Kidney (tissue), 14 donors: ENCODE data around the gene RGPD3. TPM values are rescaled to one million over a fixed set of nuclear protein-coding genes. Genes with fewer than 3 reads are reported as not detected.
A peak's percentile ranks its signal among the peaks of the same experiment; 100 is the strongest.
"Not testable (repeated sequence)": the region's sequence is repeated elsewhere in the genome, so short reads cannot be mapped to it uniquely, and the experiment has no call there.

Experiments
- DNase-seq, 5 donors: peaks; one replicate each; pipeline ENCODE4 v3.0.0-alpha.2; 2013 to 2020
- FAIRE-seq: peaks from 2 replicates; lab custom pipeline; 2012; peaks lifted over from hg19 to GRCh38; lab: Jason Lieb, UNC
- H3K27ac ChIP-seq, 2 donors: one replicate each; pipeline ENCODE4 v1.7.0; 2013; ENCODE audit warnings: low read depth in 2 of 2, low read length in 2 of 2, inconsistent platforms in 1 of 2
- H3K27me3 ChIP-seq: one replicate; pipeline ENCODE4 v1.7.1; 2013; ENCODE audit warnings: low read length, inconsistent platforms; ENCODE audit not compliant: control insufficient read depth, insufficient read depth
- H3K36me3 ChIP-seq, 3 donors: one replicate each; pipeline versions ENCODE4 v1.7.0 to v1.7.1; 2013; ENCODE audit warnings: low read length in 3 of 3, control low read depth in 1 of 3, inconsistent platforms in 1 of 3; ENCODE audit not compliant: insufficient read depth in 3 of 3, control insufficient read depth in 2 of 3
- H3K4me1 ChIP-seq, 3 donors: one replicate each; pipeline versions ENCODE4 v1.7.0 to v1.7.1; 2013; ENCODE audit warnings: low read length in 3 of 3, inconsistent platforms in 1 of 3, low read depth in 1 of 3; ENCODE audit not compliant: control insufficient read depth in 2 of 3, insufficient read depth in 2 of 3
- H3K4me3 ChIP-seq, 3 donors: one replicate each; pipeline versions ENCODE4 v1.7.0 to v1.8.1; 2013; ENCODE audit warnings: low read length in 3 of 3, control low read depth in 1 of 3, inconsistent platforms in 1 of 3
- H3K9ac ChIP-seq, 3 donors: one replicate each; pipeline versions ENCODE4 v1.7.0 to v1.7.1; 2013; ENCODE audit warnings: low read length in 3 of 3, control low read depth in 1 of 3, inconsistent platforms in 1 of 3
- H3K9me3 ChIP-seq, 3 donors: one replicate each; pipeline versions ENCODE4 v1.7.0 to v1.7.1; 2013; ENCODE audit warnings: low read length in 3 of 3, control low read depth in 1 of 3, inconsistent platforms in 1 of 3; ENCODE audit not compliant: control insufficient read depth in 2 of 3, insufficient read depth in 1 of 3
- CTCF ChIP-seq: IDR thresholded peaks from 3 replicates; pipeline ENCODE4 v1.5.1; 2012; ENCODE audit warnings: mild to moderate bottlenecking, moderate library complexity, borderline replicate concordance; ENCODE audit not compliant: insufficient read depth; ENCODE audit errors: extremely low read depth
- intact Hi-C: fragments of 100-400 bp; cut with DNase I; formaldehyde crosslinking; loops from one replicate; pipeline ENCODE4 v1.11.1; 2022
- polyA plus RNA-seq: library from polyadenylated mRNA; stranded (reverse); fragments of 350-450 nt; fragmentation: Illumina TruSeq; extraction: RNeasy Lipid Tissue Mini Kit (QIAGEN cat#74804); gene quantifications from one replicate; pipeline ENCODE4 v1.2.3, GENCODE V29; 2014; ENCODE audit warnings: low read depth, low replicate concordance; ENCODE audit not compliant: insufficient read depth
- total RNA-seq: library from RNA; stranded (reverse); fragmentation: NEBNext Ultra II Directional; extraction: Animal tissue kit (Norgen Biotek cat#: 25700); gene quantifications from one replicate; pipeline ENCODE4 v1.2.1, GENCODE V29; 2021
- donor health status: control.
- donor health status: control.
- donor health status: control.
- donor health status: control.
- donor health status: control.
- donor health status: DM: yes; HTN: yes; CAD: no.
- donor health status: Normal renal cell carcinoma (clear cell type).

Gene RGPD3
- total and polyA plus RNA-seq, 2 donors from 2014 or later = 0.19 to 0.41 TPM

- H3K9ac ChIP-seq, intact Hi-C loops, H3K36me3 ChIP-seq, H3K27me3 ChIP-seq, H3K4me3 ChIP-seq, H3K9me3 ChIP-seq, FAIRE-seq, H3K27ac ChIP-seq, H3K4me1 ChIP-seq, DNase-seq: not testable (repeated sequence)
Observed at GRCh38 chr2:106479563-106479962, 11.3 kb upstream of the RGPD3 start.

GRCh38 chr2:106477647-106478046, 9.4 kb upstream of the RGPD3 start:
- H3K36me3 ChIP-seq, FAIRE-seq: not testable (repeated sequence)

GRCh38 chr2:106470658-106471057, 2.4 kb upstream of the RGPD3 start:
- H3K27ac ChIP-seq, H3K27me3 ChIP-seq, H3K36me3 ChIP-seq, H3K9ac ChIP-seq, H3K4me3 ChIP-seq, intact Hi-C loops, H3K4me1 ChIP-seq, H3K9me3 ChIP-seq: not testable (repeated sequence)
- FAIRE-seq (peak; percentile 66), DNase-seq (peak in 1 of 5 donors; percentile 20)
- TF ChIP-seq CTCF = peak; percentile 15

More at GRCh38 chr2:106477647-106478046, 9.4 kb upstream of the RGPD3 start:
- H3K27ac ChIP-seq, DNase-seq, H3K9ac ChIP-seq, H3K27me3 ChIP-seq, H3K4me1 ChIP-seq, H3K4me3 ChIP-seq, intact Hi-C loops, H3K9me3 ChIP-seq: not testable (repeated sequence)

DNA sequence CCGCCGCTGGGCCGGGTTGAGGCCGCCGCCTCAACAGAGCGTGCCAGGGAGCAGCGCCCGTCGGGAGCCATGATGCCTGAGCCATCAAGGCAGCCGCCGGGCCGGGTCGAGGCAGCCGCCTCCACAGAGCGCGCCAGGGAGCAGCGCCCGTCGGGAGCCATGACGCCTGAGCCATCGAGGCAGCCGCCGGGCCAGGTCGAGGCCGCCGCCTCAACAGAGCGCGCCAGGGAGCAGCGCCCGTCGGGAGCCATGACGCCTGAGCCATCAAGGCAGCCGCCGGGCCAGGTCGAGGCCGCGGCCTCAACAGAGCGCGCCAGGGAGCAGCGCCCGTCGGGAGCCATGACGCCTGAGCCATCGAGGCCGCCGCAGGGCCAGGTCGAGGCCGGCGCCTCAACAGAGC, 697 bp downstream of the RGPD3 start:
- H3K4me3 ChIP-seq, H3K27me3 ChIP-seq, H3K9me3 ChIP-seq, H3K4me1 ChIP-seq, DNase-seq, H3K9ac ChIP-seq, H3K27ac ChIP-seq, FAIRE-seq, intact Hi-C loops, H3K36me3 ChIP-seq: not testable (repeated sequence)

DNA sequence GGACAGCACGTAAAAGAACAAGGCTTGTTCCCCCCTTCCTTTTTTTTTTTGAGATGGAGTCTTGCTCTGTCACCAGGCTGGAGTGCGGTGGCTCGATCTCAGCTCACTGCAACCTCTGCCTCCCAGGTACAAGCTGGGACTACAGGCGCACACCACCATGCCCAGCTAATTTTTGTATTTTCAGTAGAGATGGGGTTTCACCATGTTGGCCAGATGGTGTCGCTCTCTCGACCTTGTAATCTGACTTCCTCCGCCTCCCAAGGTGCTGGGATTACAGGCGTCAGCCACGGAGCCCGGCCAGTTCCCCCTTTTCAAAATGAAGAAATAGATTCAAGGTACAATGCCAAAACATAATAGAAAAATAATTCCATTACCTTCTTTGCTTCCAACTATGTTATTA, 6.3 kb downstream of the RGPD3 start:
- H3K4me1 ChIP-seq, H3K36me3 ChIP-seq, H3K4me3 ChIP-seq, H3K27ac ChIP-seq, intact Hi-C loops, H3K9ac ChIP-seq, FAIRE-seq, H3K27me3 ChIP-seq, H3K9me3 ChIP-seq: not testable (repeated sequence)
- DNase-seq = peak in 1 of 5 donors; percentile 2

- DNase-seq, H3K4me3 ChIP-seq, FAIRE-seq, H3K9ac ChIP-seq, H3K9me3 ChIP-seq, H3K36me3 ChIP-seq, H3K27ac ChIP-seq, H3K27me3 ChIP-seq, intact Hi-C loops, H3K4me1 ChIP-seq: not testable (repeated sequence)
Observed at GRCh38 chr2:106390680-106391079, 77.5 kb downstream of the RGPD3 start.

DNA sequence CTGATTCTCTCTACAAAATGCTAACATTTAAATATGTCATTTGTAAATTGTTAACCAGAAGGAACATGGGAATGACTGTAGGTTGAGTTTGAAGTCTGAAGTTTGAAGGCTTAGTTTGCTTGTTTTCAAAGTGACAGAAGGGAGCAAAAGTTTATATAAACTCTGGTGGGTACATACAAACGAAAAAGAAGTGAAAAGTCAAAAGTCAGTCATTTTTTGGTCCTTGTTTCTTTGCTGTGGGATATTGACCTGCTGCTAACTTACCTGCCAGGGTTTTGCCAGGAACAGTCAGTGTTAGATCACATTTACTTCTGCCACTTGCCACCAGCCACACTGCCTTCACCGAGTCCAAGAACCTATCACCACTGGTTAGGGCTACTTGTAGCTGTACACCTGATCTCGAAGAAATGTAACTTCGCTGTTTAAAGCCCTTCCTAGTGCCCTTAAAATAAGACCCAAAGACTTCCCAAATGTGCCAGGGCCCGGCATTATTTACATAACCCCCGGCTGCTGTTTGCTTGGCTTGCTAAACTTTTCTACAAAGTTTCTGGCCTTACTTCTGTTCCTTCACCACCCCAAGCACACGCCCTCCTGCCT, 79.3 kb downstream of the RGPD3 start:
- H3K4me1 ChIP-seq, H3K27me3 ChIP-seq, H3K36me3 ChIP-seq, DNase-seq, FAIRE-seq, H3K9me3 ChIP-seq, intact Hi-C loops, H3K9ac ChIP-seq, H3K4me3 ChIP-seq: not testable (repeated sequence)
- peak overlapping the region in 1 of 2 donors; percentile 53 for H3K27ac ChIP-seq

DNA sequence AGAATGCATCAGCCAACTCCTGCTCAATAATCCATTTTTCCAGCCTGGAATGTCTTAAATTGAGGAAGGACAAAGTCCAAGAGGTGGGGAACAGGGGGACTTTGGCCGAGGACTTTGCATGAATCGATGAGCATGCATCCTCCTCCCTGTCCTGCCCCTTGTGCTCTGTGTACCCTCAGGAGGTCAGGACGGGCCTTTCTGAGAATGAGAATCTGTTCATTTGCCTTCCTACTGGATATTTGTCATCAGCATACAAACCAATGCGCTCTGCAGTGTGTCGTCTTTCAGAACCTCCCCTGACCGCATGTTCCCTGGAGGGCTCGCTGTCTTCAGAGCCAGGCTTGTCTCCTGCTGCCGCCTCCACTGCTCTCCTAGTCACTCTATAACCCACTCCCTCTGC, 83.7 kb downstream of the RGPD3 start:
- intact Hi-C loops, FAIRE-seq, H3K9ac ChIP-seq, H3K4me3 ChIP-seq, H3K9me3 ChIP-seq, H3K27ac ChIP-seq, H3K36me3 ChIP-seq, H3K4me1 ChIP-seq, H3K27me3 ChIP-seq: not testable (repeated sequence)
- DNase-seq = peak in 1 of 5 donors; percentile 7
